ENCODE measurements around the gene PLGRKT. TPM values are rescaled to one million over a fixed set of nuclear protein-coding genes. Genes with fewer than 3 reads are reported as not detected.

Gene PLGRKT
- total RNA-seq, 1 donor from 2014 or later: 28.5 TPM

DNA sequence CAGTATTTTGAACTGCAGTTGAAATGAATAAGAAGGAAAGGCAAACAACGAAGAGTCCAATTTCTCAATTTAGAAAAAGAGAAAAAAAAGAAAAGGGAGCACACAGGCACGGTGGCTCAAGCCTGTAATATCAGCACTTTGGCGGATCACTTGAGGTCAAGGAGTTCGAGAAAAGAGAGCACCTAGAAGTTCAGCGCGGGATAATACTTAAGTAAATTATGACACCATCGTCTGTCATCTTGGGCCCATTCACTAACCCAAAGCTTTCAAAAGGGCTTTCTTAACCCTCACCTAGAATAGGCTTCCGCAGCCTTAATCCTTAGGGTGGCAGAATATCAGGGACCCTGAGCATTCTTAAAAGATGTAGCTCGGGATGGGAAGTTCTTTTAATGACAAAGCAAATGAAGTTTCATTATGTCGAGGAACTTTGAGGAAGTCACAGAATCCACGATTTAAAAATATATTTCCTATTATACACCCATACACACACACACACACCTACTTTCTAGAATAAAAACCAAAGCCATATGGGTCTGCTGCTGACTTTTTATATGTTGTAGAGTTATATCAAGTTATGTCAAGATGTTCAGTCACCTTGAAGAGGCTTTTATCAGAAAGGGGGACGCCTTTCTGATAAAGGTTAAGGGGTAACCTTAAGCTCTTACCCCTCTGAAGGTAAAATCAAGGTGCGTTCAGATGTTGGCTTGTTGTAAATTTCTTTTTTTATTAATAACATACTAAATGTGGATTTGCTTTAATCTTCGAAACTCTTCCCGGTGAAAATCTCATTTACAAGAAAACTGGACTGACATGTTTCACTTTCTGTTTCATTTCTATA is 12.0 kb upstream of the PLGRKT start:
- TF ChIP-seq, protein P1, sequence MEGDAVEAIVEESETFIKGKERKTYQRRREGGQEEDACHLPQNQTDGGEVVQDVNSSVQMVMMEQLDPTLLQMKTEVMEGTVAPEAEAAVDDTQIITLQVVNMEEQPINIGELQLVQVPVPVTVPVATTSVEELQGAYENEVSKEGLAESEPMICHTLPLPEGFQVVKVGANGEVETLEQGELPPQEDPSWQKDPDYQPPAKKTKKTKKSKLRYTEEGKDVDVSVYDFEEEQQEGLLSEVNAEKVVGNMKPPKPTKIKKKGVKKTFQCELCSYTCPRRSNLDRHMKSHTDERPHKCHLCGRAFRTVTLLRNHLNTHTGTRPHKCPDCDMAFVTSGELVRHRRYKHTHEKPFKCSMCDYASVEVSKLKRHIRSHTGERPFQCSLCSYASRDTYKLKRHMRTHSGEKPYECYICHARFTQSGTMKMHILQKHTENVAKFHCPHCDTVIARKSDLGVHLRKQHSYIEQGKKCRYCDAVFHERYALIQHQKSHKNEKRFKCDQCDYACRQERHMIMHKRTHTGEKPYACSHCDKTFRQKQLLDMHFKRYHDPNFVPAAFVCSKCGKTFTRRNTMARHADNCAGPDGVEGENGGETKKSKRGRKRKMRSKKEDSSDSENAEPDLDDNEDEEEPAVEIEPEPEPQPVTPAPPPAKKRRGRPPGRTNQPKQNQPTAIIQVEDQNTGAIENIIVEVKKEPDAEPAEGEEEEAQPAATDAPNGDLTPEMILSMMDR (IDR thresholded peaks at IDR 0.05; ENCODE audit: insufficient read depth, low read length, poor library complexity, severe bottlenecking): no peak
- H3K27me3 ChIP-seq (ENCODE audit: control insufficient read depth, insufficient read depth, low read length): no peaks in the 10 kb centered on the region
- H3K36me3 ChIP-seq (ENCODE audit: control insufficient read depth, insufficient read depth, low read length): no peaks in the 10 kb centered on the region
- H3K4me3 ChIP-seq (ENCODE audit: low read depth, low read length): peak overlapping the region; percentile 70
- DNase-seq (ENCODE audit: low read depth): no peak

DNA sequence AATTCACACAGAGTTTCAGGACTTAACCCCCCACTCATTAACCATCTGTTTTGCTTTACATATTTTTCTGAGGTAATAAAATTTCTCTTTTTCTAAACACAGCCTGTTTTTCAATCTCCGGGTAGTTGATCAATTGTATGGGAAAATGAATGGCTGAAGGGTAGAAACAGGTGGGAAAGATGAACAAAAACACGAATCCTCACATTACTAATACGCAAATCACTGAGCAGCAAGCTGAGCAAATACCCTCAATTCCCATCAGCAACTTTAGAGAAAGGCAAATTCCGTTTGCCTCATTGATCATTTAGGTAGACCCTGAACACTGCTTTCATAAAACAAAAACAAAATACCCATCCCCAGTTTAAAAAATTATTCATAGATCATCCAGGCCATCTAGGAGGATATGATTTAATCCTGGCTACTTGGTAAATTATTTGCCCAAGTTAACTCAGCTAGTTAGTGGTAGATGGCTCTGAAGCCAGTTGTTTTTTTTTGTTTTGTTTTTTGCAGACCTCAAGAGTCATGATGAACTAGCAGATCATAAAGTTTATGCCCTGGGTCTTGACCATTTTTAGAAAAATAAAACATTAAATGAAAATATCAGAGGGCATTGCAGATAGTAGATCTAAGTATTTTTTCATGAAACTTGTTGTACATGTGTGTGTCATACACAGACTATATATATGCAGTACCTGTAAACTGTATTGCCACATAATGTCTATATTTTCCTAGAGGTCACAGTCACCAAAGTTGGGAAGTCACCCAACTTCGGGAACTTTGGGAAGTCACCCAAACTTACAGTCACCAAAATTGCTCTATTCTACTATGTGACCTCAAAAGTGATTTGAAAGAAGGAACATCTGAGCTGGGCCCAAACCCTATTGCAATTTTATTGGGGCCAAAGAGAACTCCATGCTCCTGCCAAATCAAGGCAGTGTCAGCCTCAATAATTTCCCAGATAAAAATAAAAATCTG is 11.0 kb upstream of the PLGRKT start:
- Histone ChIP-seq H3K27me3 (ENCODE audit: control insufficient read depth, insufficient read depth, low read length) (no peaks in the 10 kb centered on the region), H3K36me3 (ENCODE audit: control insufficient read depth, insufficient read depth, low read length) (no peaks in the 10 kb centered on the region), H3K4me3 (ENCODE audit: low read depth, low read length) (no peak overlapping the region)
- TF ChIP-seq, protein P1 (IDR thresholded peaks at IDR 0.05; ENCODE audit: insufficient read depth, low read length, poor library complexity, severe bottlenecking): no peak
- DNase-seq (ENCODE audit: low read depth): no peak

DNA sequence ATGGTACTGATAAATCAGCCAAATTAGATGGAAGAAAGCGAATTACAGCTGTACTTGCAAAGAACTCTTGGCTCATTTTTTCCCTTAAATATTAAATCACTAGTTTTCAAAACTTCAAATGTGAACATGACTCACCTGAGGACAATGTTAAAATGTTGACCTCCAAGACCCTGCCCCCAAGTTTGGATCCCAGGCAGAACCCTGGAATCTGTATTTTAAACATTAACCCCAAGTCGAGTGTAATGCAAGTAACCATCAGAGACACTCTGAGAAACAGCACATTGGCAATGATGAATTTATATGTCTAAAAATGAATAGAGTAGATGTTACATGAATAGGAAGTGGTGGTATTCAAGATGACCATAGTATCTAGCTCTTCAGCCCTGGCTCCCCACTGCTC is 10.3 kb upstream of the PLGRKT start:
- Histone ChIP-seq H3K36me3 (ENCODE audit: control insufficient read depth, insufficient read depth, low read length) (no peaks in the 10 kb centered on the region), H3K27me3 (ENCODE audit: control insufficient read depth, insufficient read depth, low read length) (no peaks in the 10 kb centered on the region), H3K4me3 (ENCODE audit: low read depth, low read length) (no peak overlapping the region)
- DNase-seq (ENCODE audit: low read depth): no peak
- TF ChIP-seq, protein P1 (IDR thresholded peaks at IDR 0.05; ENCODE audit: insufficient read depth, low read length, poor library complexity, severe bottlenecking): no peak

DNA sequence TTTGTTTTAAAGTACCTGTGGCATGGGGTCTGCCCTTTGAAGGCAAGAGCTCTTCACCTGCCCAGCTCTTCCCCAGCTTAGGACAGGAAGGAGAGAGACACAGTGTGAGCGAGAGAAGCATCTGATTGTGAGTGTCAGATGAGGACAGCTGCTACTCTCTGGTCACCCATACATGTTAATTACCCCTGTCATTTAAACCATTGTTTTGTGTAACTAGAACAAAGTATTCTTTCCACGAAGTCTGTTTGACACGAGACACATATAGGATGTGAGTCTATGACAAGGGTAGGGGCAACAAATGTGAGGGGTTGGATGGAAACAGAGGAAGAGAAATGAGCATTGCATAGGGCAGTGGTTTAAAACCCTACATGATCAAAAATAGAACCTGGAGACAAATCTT is 9.6 kb upstream of the PLGRKT start:
- Histone ChIP-seq H3K27me3 (ENCODE audit: control insufficient read depth, insufficient read depth, low read length) (no peaks in the 10 kb centered on the region), H3K36me3 (ENCODE audit: control insufficient read depth, insufficient read depth, low read length) (no peaks in the 10 kb centered on the region), H3K4me3 (ENCODE audit: low read depth, low read length) (no peak overlapping the region)
- TF ChIP-seq, protein P1 (IDR thresholded peaks at IDR 0.05; ENCODE audit: insufficient read depth, low read length, poor library complexity, severe bottlenecking): no peak
- no peak for DNase-seq (ENCODE audit: low read depth)

DNA sequence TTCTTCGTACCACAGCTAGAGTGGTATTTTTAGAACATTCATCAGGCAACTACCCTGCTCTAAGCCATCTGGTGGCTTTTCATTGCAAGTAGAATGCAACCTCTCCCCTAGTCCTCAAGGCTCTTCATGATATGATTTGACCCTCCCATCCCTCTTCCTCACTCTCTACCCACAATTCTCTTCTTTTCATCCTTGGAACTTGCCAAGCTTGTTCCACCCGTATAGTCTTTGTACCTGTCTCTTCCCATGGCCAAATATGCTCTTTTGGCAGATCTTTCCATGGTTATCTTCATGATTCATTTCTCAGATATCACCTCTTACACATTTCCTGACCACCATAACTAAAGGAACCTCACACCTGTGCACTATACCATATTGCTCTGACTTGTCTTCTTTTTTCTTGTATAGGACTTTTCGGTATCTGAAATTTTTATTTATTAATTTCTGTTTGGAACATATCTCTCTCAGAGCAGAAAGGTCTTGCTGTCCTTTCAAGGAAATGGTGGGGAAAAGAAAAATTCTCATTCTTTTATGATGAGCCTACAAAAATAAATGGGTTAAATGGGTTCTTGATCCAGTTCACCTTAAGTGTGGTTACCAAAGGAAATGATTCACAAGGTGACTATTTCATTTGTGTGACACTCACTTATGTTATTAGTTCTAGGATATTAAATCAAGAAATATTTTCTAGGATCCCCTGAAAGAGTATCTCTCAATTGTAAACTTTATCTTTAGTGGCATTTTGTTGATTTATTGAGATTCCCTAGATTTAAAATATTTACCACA is 8.9 kb upstream of the PLGRKT start:
- TF ChIP-seq, protein P1 (IDR thresholded peaks at IDR 0.05; ENCODE audit: insufficient read depth, low read length, poor library complexity, severe bottlenecking): no peak
- Histone ChIP-seq H3K4me3 (ENCODE audit: low read depth, low read length) (no peak overlapping the region), H3K36me3 (ENCODE audit: control insufficient read depth, insufficient read depth, low read length) (no peaks in the 10 kb centered on the region), H3K27me3 (ENCODE audit: control insufficient read depth, insufficient read depth, low read length) (no peaks in the 10 kb centered on the region)
- DNase-seq (ENCODE audit: low read depth): no peak
